Testis (tissue), 2 donors: Measurements from ENCODE around the gene NAXD.

Experiments used
- CTCF ChIP-seq, 3 experiments: fragments of 450-650 bp in 2 of 3; fragments of 200-600 bp in 1 of 3; sonication (generic) in 1 of 3; IDR thresholded peaks; one replicate each; pipeline ENCODE4 v1.5.1; 2016 to 2019; ENCODE audit warnings: antibody characterized with exemption in 3 of 3, mild to moderate bottlenecking in 2 of 3, moderate library complexity in 1 of 3
- POLR2A ChIP-seq: fragments of 450-650 bp; IDR thresholded peaks from one replicate; pipeline ENCODE4 v1.6.1; 2017; ENCODE audit warnings: antibody characterized with exemption, mild to moderate bottlenecking, moderate library complexity

GRCh38 chr13:110662777-110663443 is 47.6 kb downstream of the NAXD start:
- TF ChIP-seq CTCF (IDR thresholded peaks at IDR 0.05), result no peak
- TF ChIP-seq POLR2A, result no peak
